NCI-H510A (cell line): ENCODE data around the gene PCNA.
A peak's percentile ranks its signal among the peaks of the same experiment; 100 is the strongest.
"Not testable (repeated sequence)": the region's sequence is repeated elsewhere in the genome, so short reads cannot be mapped to it uniquely, and the experiment has no call there.

Experiments used
- DNase-seq: peaks from one replicate; lab custom pipeline; 2025; lab: John Stamatoyannopoulos, UW

PCNA gene

GRCh38 chr20:5096463-5096862 is 23.3 kb downstream of the PCNA start:
- no peak for DNase-seq

DNA sequence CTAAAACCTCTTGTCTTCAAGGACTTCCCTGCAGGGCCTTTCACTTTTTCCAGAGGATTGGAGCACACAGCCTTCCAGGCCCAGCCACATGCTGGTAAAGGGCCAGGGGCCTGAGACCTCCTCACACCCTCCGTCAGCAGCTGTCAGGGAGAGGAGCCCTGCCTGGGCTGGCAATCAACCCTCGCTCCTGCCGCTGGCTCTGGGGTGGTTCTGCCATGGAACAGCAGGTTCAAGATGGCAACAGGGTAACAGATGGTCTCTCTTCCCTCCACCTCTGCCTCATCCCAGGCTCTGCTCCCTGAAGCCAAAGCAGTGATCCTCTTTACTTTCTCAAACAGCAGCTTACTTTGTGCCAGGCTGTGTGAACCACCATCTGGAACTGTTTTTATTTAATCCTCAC is 23.8 kb downstream of the PCNA start:
- no peak for DNase-seq

DNA sequence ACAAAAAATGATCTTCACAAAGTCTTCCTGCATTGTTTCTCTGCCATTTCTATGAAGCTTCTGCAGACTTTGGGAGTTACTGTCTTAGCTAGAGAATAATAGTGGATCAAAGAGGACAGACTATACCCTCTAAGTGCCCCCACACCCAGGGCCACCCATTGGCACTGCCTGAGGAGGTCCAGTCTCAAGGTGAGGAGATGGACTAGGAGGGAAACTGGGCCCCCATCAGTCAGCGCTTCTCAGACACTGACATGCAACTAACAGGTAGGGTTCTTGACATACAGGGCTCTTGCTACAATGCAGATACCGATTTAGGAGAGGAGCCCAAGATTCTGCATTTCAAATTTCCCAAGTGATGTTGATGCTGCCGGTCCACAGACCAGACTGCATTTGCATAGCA is 24.3 kb downstream of the PCNA start:
- DNase-seq, result no peak

DNA sequence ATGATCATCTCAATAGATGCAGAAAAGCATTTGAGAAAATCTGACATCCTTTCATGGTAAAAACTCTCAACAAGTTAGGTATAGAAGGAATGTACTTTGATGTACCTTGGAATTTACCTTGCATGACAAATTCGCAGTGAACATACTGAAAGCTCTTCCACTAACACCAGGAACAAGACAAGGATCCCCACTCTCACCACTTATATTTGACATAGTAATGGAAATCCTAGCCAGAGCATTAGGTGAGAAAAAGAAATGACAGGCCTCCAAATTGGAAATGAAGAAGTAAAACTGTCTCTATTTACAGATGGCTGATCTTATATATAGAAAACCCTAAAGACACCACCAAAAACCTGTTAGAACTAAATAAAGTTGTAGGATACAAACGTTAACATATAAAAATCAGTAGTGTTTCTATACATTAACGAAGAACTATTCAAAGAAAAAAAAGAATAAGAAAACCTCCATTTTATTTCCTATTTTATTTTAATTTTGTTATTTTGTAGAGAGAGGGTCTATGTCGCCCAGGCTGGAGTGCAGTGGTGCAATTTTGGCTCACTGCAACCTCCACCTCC is 26.9 kb downstream of the PCNA start:
- no peak for DNase-seq

DNA sequence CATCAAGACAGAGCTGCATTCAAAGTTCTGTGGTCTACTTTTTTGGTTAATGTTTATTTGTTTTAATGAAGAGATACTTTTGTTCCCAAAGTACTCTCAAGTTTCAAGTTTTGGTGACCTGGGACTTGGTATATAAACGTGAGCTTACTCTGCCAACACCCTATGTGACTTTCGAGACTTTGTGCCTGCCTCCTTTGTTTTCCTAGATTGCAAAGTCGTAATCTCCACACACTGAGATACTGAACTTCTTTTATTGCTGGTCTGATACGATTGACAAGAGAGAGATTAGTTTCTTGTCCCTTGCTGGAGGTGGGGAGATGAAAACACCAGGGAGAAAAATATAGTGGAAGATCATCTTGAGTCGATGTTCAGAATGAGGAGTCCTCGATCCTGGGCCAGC is 27.9 kb downstream of the PCNA start:
- no peak for DNase-seq

DNA sequence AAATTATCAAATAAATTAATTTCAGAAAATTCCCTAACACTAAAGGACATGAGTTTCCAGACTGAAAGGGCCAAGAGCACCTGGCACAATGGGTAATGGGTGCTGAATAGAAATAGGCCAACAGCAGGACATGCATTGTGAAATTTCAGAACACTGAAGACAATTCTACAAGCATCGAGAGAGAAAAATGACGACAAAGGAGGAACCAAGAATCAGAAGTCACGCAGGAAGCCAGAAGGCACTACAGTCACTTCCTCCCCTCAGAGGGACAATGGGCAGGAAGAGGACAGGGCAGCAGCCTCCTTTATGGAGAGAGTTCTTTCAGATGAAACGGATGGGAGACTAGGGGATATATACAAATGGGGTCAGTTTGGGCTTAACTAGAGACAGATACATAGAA is 29.6 kb downstream of the PCNA start:
- no peak for DNase-seq

DNA sequence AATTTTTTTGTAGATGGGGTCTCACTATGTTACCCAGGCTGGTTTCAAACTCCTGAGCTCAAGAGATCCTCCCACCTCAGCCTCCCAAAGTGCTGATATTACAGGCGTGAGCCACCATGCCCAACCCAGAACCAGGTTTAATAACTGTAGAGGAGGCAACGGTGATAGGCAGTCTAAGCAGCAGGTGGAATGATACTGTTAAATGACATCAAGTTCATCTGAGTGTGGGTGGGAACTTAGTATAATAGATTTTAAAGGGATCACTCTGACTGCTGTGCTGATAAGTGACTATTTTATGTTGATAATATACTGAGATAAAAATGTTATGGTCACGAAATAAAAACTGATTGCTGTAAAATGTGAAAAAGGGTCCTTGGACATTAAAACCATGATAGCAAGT is 31.1 kb downstream of the PCNA start:
- no peak for DNase-seq

GRCh38 chr20:5085380-5085779 is 34.4 kb downstream of the PCNA start:
- DNase-seq, result no peak

DNA sequence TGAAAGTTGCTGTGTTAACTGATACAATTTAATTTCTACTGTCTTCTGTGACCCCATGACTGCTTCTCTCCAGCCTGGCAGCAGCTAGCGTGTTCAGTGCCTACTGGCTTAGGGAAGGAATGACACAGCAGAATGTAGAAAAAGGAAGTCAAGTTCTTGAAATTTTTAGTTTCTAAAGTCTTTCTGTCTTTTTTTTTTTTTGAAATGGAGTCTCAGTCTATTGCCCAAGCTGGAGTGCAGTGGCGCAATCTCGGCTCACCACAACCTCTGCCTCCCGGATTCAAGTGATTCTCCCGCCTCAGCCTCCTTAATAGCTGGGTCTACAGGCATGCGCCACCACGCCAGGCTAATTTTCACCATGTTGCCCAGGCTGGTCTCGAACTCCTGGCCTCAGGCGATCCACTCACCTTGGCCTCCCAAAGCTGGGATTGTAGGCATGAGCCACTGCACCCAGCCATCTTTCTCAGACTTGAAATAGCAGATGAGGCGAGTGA is 39.3 kb downstream of the PCNA start:
- DNase-seq, result no peak

GRCh38 chr20:5078399-5078958 is 41.3 kb downstream of the PCNA start:
- DNase-seq, result peak; percentile 22

DNA sequence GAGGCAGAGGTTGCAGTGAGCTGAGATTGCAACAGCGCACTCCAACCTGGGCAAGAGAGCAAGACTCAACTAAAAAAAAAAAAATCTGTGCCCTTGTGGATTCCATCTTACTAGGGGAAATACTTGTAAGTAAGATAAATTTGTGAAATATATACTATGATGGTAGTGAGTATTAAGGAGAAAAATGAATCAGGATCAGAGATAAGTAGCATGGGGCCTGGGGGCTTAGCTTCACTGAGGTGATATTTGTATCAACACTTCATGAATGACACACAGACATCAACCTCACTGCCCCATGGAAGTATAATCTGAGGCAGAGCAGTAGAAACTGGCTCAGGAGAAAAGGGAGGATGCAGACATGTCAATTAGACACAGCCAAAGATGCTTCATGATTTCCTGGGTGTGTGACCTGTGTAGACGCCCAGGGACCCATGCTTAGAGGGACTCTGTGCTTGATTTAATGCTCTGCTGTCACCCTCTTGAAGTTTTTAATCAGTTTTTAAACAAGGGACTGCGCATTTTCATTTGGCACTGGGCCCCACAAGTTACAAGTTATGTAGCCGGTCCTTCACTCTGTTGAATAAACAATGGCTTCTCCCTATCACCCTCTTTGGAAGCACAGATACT is 41.9 kb downstream of the PCNA start:
- DNase-seq, result no peak

DNA sequence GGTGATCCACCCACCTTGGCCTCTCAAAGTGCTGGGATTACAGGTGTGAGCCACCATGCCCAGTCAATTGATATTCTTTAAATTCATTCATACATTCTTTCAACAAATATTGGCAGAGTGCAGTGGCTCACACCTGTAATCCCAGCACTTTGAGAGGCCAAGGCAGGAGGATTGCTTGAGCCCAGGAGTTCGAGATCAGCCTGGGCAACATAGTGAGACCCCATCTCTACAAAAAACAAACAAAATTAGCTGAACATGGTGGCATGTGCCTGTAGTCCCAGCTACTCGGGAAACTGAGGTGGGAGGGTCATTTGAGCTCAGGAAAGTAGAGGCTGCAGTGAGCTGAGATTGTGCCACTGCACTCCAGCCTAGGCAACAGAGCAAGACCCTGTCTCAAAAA is 42.8 kb downstream of the PCNA start:
- DNase-seq, result not testable (repeated sequence)

GRCh38 chr20:5074232-5074674 is 45.5 kb downstream of the PCNA start:
- no peak for DNase-seq

GRCh38 chr20:5073660-5074231 is 46.0 kb downstream of the PCNA start:
- DNase-seq, result no peak

GRCh38 chr20:5072756-5073659 is 46.8 kb downstream of the PCNA start:
- no peak for DNase-seq

DNA sequence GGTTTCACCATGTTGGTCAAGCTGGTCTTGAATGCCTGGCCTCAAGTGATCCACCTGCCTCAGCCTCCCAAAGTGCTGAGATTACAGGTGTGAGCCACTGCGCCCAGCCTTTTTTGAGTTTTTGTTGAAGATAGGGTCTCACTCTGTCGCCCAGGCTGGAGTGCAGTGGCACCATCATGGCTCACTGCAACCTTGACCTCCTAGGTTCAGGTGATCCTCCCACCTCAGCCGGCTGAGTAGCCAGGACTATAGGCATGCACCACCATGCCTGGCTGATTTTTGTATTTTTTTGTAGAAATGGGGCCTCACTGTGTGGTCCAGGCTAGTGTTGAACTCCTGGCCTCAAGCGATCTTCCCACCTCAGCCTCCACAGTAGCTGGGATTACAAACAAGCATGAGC is 47.8 kb downstream of the PCNA start:
- not testable (repeated sequence) for DNase-seq

DNA sequence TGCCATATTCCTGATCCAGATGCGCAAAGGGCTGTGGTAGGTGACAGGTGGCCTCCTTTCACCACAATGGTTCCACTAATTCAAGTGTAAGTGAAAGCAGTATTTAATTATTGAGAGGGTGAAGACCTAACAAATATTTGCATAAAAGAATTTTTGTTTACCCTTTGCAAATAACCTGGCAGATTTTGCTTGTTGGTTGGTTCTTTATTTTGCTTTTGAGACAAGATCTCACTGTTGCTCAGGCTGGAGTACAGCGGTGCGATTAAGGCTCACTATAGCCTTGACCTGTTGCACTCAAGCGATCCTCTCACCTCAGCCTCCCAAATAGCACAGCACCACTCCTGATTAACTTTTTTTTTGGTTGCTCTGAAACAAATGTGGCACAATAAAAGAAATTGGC is 49.2 kb downstream of the PCNA start:
- no peak for DNase-seq

GRCh38 chr20:5070081-5070480 is 49.7 kb downstream of the PCNA start:
- DNase-seq, result no peak

DNA sequence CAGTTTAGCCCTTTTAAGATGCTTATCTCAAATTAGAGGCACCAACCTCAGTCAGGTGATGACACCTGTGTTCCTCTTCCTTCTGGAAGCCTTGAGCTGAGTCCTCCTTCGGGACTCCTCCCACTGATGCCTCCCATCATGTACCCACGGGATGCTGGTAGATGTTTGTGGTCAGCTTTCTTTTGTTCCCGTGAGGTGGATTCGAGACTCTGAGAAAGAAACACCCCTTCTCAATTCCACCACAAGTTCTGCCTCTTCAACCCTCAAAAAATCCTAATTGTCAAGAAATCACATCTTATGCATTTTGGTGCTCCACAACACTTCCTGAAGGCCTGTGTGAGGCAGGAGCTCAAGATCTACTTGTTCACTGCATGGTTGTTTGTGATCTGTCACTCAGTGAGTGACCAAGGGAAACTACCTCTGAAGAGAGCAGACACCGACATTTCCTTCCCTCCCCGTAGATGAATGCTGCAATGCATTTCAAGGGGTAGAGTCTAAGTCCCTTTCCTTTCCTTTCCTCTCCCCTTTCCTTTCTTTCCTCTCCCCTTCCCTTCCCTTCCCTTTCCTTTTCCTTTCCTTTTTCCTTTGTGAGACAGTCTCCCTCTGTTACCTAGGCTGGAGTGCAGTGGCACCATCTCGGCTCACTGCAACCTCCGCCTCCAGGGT is 50.5 kb downstream of the PCNA start:
- DNase-seq, result no peak

DNA sequence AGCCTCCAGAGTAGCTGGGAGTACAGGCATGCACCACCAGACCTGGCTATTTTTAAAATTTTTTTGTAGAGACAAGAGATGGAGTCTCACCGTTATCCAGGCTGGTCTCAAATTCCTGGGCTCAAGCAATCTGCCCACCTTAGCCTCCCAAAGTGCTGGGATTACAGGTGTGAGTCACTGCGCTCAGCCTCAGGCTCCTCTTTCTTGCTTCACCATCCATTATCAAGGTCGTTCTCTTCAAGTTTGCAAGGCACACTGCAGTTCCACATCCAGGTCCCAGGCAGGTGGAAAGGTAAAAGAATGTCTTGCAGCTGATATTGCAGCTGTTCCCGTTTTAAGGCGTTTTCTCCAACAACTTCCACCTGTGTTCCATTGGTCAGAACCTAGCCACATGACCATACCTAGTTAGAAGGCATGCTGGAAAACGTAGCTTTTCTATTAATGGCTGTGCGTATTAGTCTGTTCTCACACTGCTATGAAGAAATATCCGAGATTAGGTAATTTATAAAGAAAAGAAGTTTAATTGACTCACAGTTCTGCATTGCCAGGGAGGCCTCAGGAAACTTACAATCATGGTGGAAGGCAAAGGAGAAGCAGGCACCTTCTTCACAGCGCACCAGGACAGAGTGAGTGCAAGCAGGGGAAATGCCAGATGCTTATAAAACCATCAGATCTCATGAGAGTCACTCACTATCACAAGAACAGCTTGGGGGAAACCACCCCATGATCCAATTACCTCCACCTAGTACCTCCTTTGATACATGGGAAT is 51.7 kb downstream of the PCNA start:
- no peak for DNase-seq

DNA sequence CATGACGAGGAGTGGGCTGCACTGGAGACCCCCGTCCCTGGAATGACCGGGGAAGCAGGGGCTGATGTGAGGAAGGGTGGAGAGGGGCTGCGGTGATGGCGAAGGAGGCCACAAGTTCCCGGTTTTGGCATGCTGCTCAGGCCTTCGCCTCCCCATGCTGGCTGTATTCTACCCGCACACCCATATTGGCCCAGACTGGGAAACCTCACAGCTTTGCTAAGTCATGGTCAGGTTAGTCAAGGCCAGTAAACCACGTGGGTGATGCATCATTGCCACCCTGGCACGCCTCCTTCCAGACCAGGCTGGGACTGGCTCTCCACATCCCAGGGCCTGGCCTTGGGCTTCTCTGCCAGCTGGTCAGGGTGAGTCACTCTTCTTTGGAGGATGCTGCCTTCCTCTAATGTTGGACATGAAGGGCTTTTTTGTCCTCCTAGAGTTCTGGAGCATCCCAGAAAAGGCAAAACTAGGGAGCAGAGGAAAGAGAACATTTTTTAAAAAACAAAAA is 53.8 kb downstream of the PCNA start:
- no peak for DNase-seq
